Adipocyte (in vitro differentiated cells): ENCODE data around the gene KLRK1.
A peak's percentile ranks its signal among the peaks of the same experiment; 100 is the strongest.
"Not testable (repeated sequence)": the region's sequence is repeated elsewhere in the genome, so short reads cannot be mapped to it uniquely, and the experiment has no call there.

Experiments
- DNase-seq: peaks from one replicate; pipeline ENCODE4 v3.0.0-alpha.2; 2015; ENCODE audit warnings: low read depth
- H3K27me3 ChIP-seq: replicated peaks from 2 replicates; pipeline ENCODE4 v1.7.0; 2013; ENCODE audit warnings: mild to moderate bottlenecking, low read length, moderate library complexity; ENCODE audit not compliant: control insufficient read depth, insufficient read depth
- H3K36me3 ChIP-seq: 2 replicates; pipeline ENCODE4 v1.7.0; 2013; ENCODE audit warnings: low read length, mild to moderate bottlenecking, moderate library complexity; ENCODE audit not compliant: control insufficient read depth, insufficient read depth, severe bottlenecking
- H3K4me1 ChIP-seq: 2 replicates; pipeline ENCODE4 v1.7.0; 2013; ENCODE audit warnings: mild to moderate bottlenecking, low read length, moderate library complexity; ENCODE audit not compliant: control insufficient read depth, insufficient read depth
- H3K4me3 ChIP-seq: 2 replicates; pipeline ENCODE4 v1.7.0; 2013; ENCODE audit warnings: mild to moderate bottlenecking, low read length, moderate library complexity
- H3K9ac ChIP-seq: 2 replicates; pipeline ENCODE4 v1.7.0; 2013; ENCODE audit warnings: mild to moderate bottlenecking, low read length, moderate library complexity
- H3K9me3 ChIP-seq: 2 replicates; pipeline ENCODE4 v1.7.0; 2013; ENCODE audit warnings: mild to moderate bottlenecking, low read length, moderate library complexity; ENCODE audit not compliant: control insufficient read depth

The KLRK1 gene

DNA sequence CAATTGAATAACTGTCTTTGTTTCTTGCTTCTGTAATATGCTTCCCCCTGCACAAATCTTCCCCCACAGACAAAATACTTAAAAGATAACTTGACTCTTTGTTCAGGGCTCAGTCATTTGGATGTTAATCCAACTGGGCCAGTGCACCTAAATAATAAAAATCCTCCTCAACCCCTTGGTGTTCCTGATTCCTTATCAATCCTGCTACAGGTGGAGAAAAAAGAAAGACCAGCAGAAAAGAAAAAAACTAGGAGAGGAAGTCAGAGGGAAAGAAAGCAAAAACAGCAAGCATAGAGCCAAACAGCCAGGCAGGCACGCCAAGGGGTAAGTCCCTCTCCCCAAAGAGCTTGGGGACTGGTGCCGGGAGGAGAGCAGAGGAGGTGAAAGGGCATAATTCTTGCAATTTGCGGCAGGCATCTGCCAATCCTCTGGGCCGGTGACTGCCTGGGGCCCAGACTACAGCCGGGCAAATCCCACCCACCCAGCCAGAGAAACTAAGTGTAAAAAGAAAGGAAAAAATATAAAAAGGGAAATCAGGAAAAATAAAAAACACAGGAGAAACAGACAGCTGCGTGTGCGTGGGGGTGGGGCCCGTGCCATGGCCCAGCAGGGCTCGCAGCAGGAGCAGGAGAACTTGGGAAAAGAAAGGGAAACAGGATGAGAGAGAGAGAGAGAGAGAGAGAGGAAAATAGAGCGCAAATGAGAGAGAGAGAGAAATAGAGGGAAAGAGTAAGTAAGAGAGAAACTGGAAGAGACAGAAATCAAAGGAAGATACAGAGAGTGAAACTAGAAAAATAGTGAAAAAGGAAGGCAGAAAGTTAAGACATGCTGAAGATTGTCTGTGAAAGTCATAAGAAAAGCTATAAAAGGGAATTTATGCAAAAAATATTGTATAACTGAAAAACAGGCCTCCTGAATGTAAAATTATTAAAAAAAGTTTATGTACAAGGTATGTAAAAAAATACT, 21.4 kb downstream of the KLRK1 start:
- peak overlapping the region; percentile 34 for H3K9ac ChIP-seq
- H3K9me3 ChIP-seq: peaks cover 6% of the 10 kb centered on the region
- H3K4me3 ChIP-seq: peak overlapping the region; percentile 40
- no peak for DNase-seq
- H3K4me1 ChIP-seq: peaks cover 25% of the 10 kb centered on the region
- no peaks in the 10 kb centered on the region for H3K27me3 ChIP-seq
- no peaks in the 10 kb centered on the region for H3K36me3 ChIP-seq

DNA sequence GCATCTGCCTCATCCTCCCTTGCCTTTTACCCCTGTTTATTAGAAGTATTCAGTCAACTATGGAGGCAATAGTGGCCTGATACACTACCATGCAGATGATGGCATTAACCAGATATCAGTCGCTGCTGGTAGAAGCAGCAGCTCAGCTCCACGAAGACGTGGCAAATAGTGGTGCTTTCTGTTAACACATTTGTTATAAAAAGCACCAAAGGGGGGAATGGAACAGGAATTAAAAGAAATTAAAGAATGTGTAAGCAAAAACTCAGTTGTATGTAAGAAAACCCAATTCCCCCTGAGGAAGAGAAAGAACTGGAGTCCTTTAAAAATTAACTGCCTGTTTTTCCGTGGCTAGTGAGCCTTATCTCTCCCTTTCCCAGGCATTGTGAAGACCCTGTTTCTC, 22.1 kb downstream of the KLRK1 start:
- peaks cover 33% of the 10 kb centered on the region for H3K4me1 ChIP-seq
- H3K9ac ChIP-seq, DNase-seq: not testable (repeated sequence)

DNA sequence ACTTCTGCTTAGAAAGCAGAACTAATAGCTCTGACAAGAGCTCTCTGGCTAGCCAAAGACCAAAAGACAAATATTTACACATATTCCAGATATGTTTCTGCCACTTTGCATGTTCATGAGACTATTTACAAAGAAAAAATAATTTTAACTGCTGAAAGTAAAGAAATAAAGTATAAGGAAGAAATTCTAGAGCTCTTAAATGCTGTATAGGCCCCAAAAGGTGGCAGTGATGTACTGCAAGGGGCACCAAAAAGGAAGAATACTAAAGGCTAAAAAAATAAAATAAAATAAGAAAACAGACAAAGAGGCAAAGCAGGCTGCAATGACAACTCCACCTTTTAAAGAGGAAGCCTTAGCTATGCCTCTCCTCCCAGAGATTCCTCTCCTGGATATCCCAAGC, 23.0 kb downstream of the KLRK1 start:
- Histone ChIP-seq H3K9ac (no peak overlapping the region), H3K27me3 (no peaks in the 10 kb centered on the region), H3K4me1 (peaks cover 33% of the 10 kb centered on the region), H3K4me3 (no peak overlapping the region), H3K36me3 (no peaks in the 10 kb centered on the region), H3K9me3 (peaks cover 6% of the 10 kb centered on the region)
- peak; percentile 80 for DNase-seq

More for the DNA sequence above, 22.1 kb downstream of the KLRK1 start:
- not testable (repeated sequence) for H3K9me3 ChIP-seq, H3K27me3 ChIP-seq, H3K4me3 ChIP-seq, H3K36me3 ChIP-seq

DNA sequence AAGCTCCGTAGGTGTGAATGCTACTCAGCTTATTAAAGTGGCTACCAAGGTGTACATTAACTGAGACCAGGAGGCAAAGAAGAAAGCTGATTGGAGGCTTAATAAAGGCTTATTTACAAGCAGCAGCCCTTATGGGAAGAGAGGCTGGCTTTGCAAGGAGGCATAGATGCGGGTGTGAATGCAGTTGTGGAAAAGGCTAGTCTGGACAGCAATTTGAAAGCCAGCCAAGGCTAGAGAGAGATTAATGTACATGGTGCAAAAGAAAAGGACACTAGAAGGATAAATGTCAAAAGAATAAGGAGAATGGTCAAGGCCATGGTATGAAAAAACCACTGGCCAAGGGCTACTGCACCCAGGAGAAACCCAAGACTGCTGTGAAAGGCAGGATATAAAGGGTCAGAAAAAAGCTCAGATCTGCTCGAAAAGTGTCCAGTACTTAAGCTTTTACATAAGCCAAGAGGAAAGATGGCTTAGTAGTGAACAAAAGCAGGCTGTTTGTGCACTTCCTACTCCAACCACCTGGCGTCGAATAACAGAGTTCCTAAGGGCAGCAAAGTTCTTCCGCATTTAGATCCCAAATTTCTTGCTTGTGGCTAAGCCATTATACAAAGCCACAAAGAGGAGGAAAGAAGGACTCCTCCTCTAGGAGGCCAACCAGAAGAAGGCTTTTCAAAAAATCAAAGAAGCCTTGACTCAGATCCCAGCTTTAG, 24.0 kb downstream of the KLRK1 start:
- peak overlapping the region; percentile 88 for H3K4me3 ChIP-seq
- H3K4me1 ChIP-seq: peaks cover 33% of the 10 kb centered on the region
- H3K27me3 ChIP-seq: no peaks in the 10 kb centered on the region
- no peaks in the 10 kb centered on the region for H3K36me3 ChIP-seq
- DNase-seq: no peak
- peak overlapping the region; percentile 87 for H3K9ac ChIP-seq
- H3K9me3 ChIP-seq: peaks cover 6% of the 10 kb centered on the region

DNA sequence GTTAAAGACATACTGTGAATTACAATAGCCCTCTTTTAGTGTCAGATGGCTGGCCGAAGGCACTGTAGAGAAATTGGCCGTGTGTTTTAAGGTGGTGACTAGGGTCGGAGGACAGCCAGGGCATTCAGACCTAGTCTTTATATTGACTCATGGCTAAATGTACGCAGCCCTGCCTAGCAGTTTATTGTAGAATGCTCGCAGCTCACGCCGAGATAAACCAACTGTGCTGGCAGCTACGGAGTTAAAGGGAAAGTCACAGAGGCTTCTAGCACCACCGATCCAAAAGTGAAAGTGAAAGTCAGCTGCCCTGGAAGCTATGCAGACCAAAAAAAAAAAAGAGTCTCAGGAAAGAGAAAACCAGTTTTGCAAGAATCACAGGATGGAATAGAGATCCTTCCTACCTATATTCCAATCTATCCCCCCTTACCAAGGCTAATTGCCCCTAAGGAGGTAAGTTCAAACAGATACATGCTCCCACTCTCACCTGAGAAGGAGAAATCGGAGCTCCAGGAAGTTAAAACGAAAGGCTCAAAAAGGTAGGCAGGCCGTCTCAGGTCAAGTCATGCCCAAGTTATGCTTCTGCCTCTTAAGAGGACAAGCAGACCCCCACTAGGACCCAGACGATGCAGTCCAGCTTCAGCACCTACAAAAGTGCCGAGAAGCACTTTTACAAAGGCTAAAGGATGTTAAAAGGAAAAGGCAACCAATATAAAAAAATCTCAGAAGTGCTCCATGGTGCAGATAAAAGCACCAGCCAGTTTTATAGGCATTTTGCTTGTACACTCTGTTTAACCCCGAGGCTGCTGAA, 24.8 kb downstream of the KLRK1 start:
- Histone ChIP-seq H3K9me3 (peaks cover 6% of the 10 kb centered on the region), H3K9ac (peak overlapping the region; percentile 87), H3K36me3 (no peaks in the 10 kb centered on the region), H3K27me3 (no peaks in the 10 kb centered on the region), H3K4me3 (peak overlapping the region; percentile 88), H3K4me1 (peaks cover 33% of the 10 kb centered on the region)
- peak; percentile 90 for DNase-seq

DNA sequence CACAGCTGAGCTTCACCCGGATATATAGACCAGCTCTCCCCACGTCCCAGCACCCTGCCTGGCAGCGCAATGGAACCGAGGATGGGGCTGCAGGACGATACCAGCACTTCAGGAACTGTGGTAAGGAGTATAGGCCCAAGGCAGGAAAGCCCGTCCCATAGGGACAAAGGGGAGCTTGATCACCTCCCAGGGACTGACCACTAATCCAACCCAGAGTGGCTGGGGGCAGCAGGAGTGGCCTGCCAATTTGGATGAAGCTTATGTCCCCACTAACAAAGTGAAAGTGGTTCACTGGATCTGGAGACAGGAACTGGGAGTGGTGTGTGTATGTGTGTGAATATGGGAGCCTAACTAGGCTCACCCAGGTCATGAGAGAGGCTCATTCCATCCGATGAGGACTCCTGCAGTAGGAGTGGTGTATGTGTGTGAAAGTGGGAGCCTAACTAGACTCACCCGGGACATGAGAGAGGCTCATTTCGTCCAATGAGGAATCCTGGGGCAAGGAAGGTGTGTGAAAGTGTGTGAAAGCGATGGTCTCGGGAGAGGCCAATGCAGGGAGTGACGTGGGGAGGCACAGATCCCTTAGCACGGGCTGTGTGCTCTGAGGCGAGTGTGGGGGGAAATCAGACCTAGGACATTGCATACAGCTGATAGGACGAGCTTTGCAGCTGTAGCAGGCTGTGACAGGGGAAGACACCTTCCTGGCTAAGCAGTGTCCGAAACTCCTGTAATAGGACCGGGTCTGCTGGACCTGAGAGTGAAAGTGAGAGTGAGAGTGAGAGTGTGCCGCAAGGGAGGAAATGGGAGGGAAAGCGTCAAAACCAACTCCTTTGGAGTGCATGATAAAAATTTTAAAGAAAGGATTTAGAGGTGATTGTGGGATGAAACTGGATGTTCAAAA, 25.7 kb downstream of the KLRK1 start:
- Histone ChIP-seq H3K9me3 (peaks cover 6% of the 10 kb centered on the region), H3K9ac (peak overlapping the region; percentile 87), H3K36me3 (no peaks in the 10 kb centered on the region), H3K4me3 (peak overlapping the region; percentile 88), H3K4me1 (peaks cover 33% of the 10 kb centered on the region), H3K27me3 (no peaks in the 10 kb centered on the region)
- peak; percentile 61 for DNase-seq

DNA sequence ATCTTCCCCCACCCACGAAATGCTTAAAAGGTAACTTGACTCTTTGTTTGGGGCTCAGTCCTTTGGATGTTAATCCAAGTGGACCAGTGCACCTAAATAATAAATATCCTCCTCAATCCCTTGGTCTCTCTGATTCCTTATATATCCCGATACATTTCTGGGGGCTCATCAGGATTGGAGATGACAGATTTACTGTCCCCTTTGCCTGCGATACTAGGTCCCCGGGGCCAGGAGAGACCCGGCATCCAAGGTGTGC, 26.3 kb downstream of the KLRK1 start:
- H3K4me1 ChIP-seq: peaks cover 33% of the 10 kb centered on the region
- peaks cover 6% of the 10 kb centered on the region for H3K9me3 ChIP-seq
- H3K36me3 ChIP-seq: no peaks in the 10 kb centered on the region
- H3K9ac ChIP-seq: peak overlapping the region; percentile 87
- DNase-seq: no peak
- H3K4me3 ChIP-seq: peak overlapping the region; percentile 88
- no peaks in the 10 kb centered on the region for H3K27me3 ChIP-seq

DNA sequence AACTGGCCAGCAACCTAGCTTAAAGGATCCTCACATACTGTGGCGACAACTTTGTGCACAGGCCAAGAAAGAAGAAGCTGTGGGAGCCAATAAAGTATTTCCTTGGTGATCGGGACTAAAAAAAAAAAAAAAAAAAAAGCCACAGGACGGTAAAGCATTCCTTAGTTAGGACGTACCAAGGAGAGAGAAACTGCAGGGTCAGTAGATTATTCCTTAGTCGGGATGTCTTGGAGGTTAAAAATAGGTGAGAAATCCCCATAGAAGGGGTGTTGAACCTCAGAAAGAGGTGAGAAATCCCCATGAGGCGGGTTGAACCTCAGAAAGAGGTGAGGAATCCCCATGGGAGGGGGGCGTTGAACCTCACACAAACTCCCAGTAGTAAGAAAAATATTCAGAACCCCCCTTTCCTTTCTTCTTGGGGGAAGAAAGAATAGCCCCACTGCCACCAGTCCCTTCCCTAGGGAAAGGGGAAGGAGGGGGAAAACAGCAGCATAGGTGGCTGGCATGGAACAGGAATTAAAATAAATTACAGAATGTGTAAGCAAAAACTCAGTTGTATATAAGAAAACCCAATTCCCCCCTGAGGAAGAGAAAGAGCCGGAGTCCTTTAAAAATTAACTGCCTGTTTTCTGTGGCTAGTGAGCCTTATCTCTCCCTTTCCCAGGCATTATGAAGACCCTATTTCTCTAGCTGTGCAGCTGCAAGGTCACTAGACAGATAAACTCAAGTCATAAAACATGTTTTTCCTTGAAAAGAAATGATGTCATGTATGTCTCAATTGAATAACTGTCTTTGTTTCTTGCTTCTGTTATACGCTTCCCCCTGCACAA, 26.8 kb downstream of the KLRK1 start:
- Histone ChIP-seq H3K4me3 (peak overlapping the region; percentile 88), H3K9me3 (peaks cover 6% of the 10 kb centered on the region), H3K9ac (peak overlapping the region; percentile 87), H3K36me3 (no peaks in the 10 kb centered on the region), H3K4me1 (peaks cover 33% of the 10 kb centered on the region), H3K27me3 (no peaks in the 10 kb centered on the region)
- DNase-seq: no peak

DNA sequence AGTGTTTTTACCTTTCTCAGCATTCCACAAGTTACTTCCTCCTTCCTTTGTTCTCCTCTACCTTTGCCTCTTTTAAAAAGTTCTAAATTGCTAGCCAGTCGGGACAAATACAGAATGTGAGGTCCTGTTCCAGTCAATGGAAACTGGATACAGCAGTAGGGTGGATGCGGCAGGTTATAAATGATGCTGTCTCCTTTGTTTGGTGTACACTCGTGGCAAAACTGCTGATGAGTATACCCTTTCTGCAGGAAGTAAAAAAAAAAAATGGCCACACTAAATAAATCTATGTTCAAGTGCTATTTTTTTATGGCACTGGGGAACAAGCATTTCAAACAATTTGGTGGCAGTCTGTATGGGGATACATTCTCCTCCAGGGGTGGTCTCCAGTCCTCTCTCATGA, 27.5 kb downstream of the KLRK1 start:
- H3K9ac ChIP-seq: peak overlapping the region; percentile 87
- no peaks in the 10 kb centered on the region for H3K27me3 ChIP-seq
- peaks cover 33% of the 10 kb centered on the region for H3K4me1 ChIP-seq
- no peak for DNase-seq
- no peak overlapping the region for H3K4me3 ChIP-seq
- no peaks in the 10 kb centered on the region for H3K36me3 ChIP-seq
- no peaks in the 10 kb centered on the region for H3K9me3 ChIP-seq

DNA sequence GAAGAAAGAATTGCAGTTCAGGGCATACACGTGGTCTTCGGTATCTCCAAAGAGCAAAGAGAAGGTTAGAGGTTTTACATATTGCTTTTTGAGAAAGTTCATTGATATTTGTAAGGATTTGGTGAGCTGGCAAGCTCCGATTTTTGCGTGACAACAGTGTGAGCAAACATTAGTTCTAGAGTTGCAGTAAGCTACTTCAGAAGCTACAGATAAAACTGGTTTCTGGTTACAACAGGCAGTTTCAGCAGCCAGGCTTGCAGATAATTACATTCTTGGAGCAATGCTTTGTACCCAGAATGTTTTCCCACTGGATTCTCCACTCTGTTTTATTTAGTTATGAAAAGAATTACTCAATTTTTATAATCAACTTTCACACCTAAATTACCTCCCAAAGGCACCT, 28.2 kb downstream of the KLRK1 start:
- peak; percentile 51 for DNase-seq
- no peaks in the 10 kb centered on the region for H3K9me3 ChIP-seq
- no peaks in the 10 kb centered on the region for H3K27me3 ChIP-seq
- H3K36me3 ChIP-seq: no peaks in the 10 kb centered on the region
- H3K4me3 ChIP-seq: no peak overlapping the region
- no peak overlapping the region for H3K9ac ChIP-seq
- peaks cover 31% of the 10 kb centered on the region for H3K4me1 ChIP-seq
